GM12878 (cell line): Measurements from ENCODE around the gene PPP1R37. TPM values are rescaled to one million over a fixed set of nuclear protein-coding genes. Genes with fewer than 3 reads are reported as not detected.

Experiments used
- ATF7 ChIP-seq: fragments of 450-650 bp; IDR thresholded peaks from 2 replicates; pipeline ENCODE4 v1.6.1; 2016; ENCODE audit warnings: low read depth, mild to moderate bottlenecking
- EP300 ChIP-seq, 2 experiments: fragments of 150-350 bp in 1 of 2; IDR thresholded peaks; 2 replicates each; pipeline ENCODE4 v1.6.1; 2011 to 2012; ENCODE audit warnings: low read depth in 2 of 2, low read length in 2 of 2, borderline replicate concordance in 1 of 2, improper control_type of control experiment in 1 of 2, inconsistent platforms in 1 of 2; ENCODE audit not compliant: control insufficient read depth in 1 of 2
- JUNB ChIP-seq: IDR thresholded peaks from 2 replicates; pipeline ENCODE4 v1.6.1; 2016; ENCODE audit warnings: antibody characterized with exemption, mild to moderate bottlenecking
- MEF2B ChIP-seq: fragments of 450-650 bp; IDR thresholded peaks from 2 replicates; pipeline ENCODE4 v1.6.1; 2018; ENCODE audit warnings: mild to moderate bottlenecking, moderate library complexity; ENCODE audit not compliant: partially characterized antibody, poor library complexity, severe bottlenecking
- SIN3A ChIP-seq: IDR thresholded peaks from 2 replicates; pipeline ENCODE4 v1.6.1; 2012; ENCODE audit warnings: low read depth, low read length, improper control_type of control experiment
- SMC3 ChIP-seq: IDR thresholded peaks from 2 replicates; pipeline ENCODE4 v1.6.1; 2011; ENCODE audit warnings: low read length, improper control_type of control experiment, borderline replicate concordance
- TCF12 ChIP-seq: IDR thresholded peaks from 2 replicates; pipeline ENCODE4 v1.6.1; 2011; ENCODE audit warnings: low read depth, mild to moderate bottlenecking, low read length
- ZNF207 ChIP-seq: fragments of 450-650 bp; IDR thresholded peaks from 2 replicates; pipeline ENCODE4 v1.6.1; 2014; ENCODE audit warnings: antibody characterized with exemption, mild to moderate bottlenecking, borderline replicate concordance
- ZNF384 ChIP-seq: IDR thresholded peaks from 2 replicates; pipeline ENCODE4 v1.6.1; 2012; ENCODE audit warnings: low read depth, mild to moderate bottlenecking, low read length, improper control_type of control experiment, borderline replicate concordance
- polyA plus RNA-seq, 11 experiments: library from polyadenylated mRNA; depleted of rRNA in 4 of 11; unstranded in 6 of 11; stranded (reverse) in 5 of 11; fragments of >200 nt; fragmentation: Nextera tagmentation in 4 of 11; fragmentation: Illumina TruSeq in 1 of 11; extraction: Ambion mirVana in 4 of 11; extraction: Trizol in 1 of 11; gene quantifications; 1 replicate in 1 of 11; 2 replicates in 10 of 11; pipeline versions ENCODE4 v1.2.1 to v1.2.3, GENCODE V29; 2011 to 2016; ENCODE audit warnings: inconsistent platforms in 2 of 11, missing spikeins in 2 of 11, low read depth in 1 of 11
- total RNA-seq, 4 experiments: library from RNA; depleted of rRNA in 3 of 4; stranded (reverse); fragments of >200 nt in 3 of 4; fragmentation: Illumina TruSeq in 1 of 4; extraction: Trizol in 1 of 4; gene quantifications; 2 replicates each; pipeline versions ENCODE4 v1.2.1 to v1.2.3, GENCODE V29; 2013 to 2021
- TF ChIP-seq, protein P1 (sequence below): fragments of 450-650 bp; IDR thresholded peaks from 2 replicates; pipeline ENCODE4 v1.6.1; 2018; ENCODE audit warnings: borderline replicate concordance, mild to moderate bottlenecking; ENCODE audit not compliant: partially characterized antibody
- TF ChIP-seq, protein P2 (sequence below): fragments of 450-650 bp; formaldehyde crosslinking; IDR thresholded peaks from 2 replicates; pipeline ENCODE4 v1.4.0; 2020; ENCODE audit warnings: mild to moderate bottlenecking, moderate library complexity
- TF ChIP-seq, protein P3 (sequence below): fragments of 450-650 bp; conservative IDR thresholded peaks from 2 replicates; pipeline ENCODE4 v1.6.1; 2017; ENCODE audit warnings: mild to moderate bottlenecking, moderate library complexity
- TF ChIP-seq, protein P4 (sequence below): IDR thresholded peaks from 2 replicates; pipeline ENCODE4 v1.6.1; 2011; ENCODE audit warnings: mild to moderate bottlenecking, low read depth, low read length, moderate library complexity; ENCODE audit not compliant: insufficient replicate concordance
- TF ChIP-seq, protein P5 (sequence below): fragments of 450-650 bp; IDR thresholded peaks from 2 replicates; pipeline ENCODE4 v1.6.1; 2016; ENCODE audit warnings: mild to moderate bottlenecking
- TF ChIP-seq, protein P6 (sequence below): fragments of 450-650 bp; IDR thresholded peaks from 2 replicates; pipeline ENCODE4 v1.6.1; 2017; ENCODE audit warnings: borderline replicate concordance

PPP1R37 gene
- total and polyA plus RNA-seq, 10 of the 15 experiments (the other 5 are each of a cell fraction or from before 2014, with no cell fraction given): 0.09 to 21.3 (median 5.1) TPM; not detected in 1

DNA sequence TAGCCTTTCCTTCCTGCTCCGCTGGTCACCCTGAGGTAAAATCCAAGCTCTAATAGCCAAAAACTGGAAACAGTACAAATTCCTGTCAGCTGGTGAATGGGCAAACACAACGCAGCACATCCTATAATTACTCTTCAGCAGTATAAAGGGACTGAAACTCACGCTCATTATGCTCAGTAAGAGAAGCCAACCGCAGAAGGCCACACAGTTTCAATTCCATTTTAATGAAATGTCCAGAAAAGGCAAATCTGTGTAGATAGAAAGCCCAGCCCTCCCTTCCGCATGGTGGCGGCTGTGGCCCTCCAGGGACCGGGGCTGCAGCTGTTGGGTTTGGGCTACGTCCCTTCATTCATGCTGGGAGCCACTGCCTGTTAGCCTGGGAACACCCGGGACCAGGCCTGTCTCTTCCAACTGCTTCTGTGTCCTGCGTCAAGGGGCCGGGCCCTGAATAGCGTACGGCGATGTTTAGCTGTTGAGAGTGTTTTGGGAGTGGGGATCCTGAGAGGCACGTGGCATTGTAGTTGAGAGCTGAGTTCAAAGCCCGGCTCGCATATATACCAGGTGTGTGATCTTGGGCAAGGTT lies 44.3 kb downstream of the PPP1R37 start (continued):
- TF ChIP-seq, protein P1, sequence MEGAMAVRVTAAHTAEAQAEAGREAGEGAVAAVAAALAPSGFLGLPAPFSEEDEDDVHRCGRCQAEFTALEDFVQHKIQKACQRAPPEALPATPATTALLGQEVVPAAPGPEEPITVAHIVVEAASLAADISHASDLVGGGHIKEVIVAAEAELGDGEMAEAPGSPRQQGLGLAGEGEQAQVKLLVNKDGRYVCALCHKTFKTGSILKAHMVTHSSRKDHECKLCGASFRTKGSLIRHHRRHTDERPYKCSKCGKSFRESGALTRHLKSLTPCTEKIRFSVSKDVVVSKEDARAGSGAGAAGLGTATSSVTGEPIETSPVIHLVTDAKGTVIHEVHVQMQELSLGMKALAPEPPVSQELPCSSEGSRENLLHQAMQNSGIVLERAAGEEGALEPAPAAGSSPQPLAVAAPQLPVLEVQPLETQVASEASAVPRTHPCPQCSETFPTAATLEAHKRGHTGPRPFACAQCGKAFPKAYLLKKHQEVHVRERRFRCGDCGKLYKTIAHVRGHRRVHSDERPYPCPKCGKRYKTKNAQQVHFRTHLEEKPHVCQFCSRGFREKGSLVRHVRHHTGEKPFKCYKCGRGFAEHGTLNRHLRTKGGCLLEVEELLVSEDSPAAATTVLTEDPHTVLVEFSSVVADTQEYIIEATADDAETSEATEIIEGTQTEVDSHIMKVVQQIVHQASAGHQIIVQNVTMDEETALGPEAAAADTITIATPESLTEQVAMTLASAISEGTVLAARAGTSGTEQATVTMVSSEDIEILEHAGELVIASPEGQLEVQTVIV: no peak
- TF ChIP-seq, protein P2, sequence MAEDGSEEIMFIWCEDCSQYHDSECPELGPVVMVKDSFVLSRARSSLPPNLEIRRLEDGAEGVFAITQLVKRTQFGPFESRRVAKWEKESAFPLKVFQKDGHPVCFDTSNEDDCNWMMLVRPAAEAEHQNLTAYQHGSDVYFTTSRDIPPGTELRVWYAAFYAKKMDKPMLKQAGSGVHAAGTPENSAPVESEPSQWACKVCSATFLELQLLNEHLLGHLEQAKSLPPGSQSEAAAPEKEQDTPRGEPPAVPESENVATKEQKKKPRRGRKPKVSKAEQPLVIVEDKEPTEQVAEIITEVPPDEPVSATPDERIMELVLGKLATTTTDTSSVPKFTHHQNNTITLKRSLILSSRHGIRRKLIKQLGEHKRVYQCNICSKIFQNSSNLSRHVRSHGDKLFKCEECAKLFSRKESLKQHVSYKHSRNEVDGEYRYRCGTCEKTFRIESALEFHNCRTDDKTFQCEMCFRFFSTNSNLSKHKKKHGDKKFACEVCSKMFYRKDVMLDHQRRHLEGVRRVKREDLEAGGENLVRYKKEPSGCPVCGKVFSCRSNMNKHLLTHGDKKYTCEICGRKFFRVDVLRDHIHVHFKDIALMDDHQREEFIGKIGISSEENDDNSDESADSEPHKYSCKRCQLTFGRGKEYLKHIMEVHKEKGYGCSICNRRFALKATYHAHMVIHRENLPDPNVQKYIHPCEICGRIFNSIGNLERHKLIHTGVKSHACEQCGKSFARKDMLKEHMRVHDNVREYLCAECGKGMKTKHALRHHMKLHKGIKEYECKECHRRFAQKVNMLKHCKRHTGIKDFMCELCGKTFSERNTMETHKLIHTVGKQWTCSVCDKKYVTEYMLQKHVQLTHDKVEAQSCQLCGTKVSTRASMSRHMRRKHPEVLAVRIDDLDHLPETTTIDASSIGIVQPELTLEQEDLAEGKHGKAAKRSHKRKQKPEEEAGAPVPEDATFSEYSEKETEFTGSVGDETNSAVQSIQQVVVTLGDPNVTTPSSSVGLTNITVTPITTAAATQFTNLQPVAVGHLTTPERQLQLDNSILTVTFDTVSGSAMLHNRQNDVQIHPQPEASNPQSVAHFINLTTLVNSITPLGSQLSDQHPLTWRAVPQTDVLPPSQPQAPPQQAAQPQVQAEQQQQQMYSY (CRISPR knock-in tag): no peak
- TF ChIP-seq, protein P3, sequence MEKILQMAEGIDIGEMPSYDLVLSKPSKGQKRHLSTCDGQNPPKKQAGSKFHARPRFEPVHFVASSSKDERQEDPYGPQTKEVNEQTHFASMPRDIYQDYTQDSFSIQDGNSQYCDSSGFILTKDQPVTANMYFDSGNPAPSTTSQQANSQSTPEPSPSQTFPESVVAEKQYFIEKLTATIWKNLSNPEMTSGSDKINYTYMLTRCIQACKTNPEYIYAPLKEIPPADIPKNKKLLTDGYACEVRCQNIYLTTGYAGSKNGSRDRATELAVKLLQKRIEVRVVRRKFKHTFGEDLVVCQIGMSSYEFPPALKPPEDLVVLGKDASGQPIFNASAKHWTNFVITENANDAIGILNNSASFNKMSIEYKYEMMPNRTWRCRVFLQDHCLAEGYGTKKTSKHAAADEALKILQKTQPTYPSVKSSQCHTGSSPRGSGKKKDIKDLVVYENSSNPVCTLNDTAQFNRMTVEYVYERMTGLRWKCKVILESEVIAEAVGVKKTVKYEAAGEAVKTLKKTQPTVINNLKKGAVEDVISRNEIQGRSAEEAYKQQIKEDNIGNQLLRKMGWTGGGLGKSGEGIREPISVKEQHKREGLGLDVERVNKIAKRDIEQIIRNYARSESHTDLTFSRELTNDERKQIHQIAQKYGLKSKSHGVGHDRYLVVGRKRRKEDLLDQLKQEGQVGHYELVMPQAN: 0 out of 2 replicates have a peak, but pooled peaks have one; percentile 23
- TF ChIP-seq, protein P4, sequence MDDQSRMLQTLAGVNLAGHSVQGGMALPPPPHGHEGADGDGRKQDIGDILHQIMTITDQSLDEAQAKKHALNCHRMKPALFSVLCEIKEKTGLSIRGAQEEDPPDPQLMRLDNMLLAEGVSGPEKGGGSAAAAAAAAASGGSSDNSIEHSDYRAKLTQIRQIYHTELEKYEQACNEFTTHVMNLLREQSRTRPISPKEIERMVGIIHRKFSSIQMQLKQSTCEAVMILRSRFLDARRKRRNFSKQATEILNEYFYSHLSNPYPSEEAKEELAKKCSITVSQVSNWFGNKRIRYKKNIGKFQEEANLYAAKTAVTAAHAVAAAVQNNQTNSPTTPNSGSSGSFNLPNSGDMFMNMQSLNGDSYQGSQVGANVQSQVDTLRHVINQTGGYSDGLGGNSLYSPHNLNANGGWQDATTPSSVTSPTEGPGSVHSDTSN: no peak
- TF ChIP-seq ZNF384: no peak
- TF ChIP-seq ATF7: peak; percentile 59; the same call in 1 of the 2 replicates
- peak; percentile 95 for TF ChIP-seq MEF2B
- TF ChIP-seq, protein P5, sequence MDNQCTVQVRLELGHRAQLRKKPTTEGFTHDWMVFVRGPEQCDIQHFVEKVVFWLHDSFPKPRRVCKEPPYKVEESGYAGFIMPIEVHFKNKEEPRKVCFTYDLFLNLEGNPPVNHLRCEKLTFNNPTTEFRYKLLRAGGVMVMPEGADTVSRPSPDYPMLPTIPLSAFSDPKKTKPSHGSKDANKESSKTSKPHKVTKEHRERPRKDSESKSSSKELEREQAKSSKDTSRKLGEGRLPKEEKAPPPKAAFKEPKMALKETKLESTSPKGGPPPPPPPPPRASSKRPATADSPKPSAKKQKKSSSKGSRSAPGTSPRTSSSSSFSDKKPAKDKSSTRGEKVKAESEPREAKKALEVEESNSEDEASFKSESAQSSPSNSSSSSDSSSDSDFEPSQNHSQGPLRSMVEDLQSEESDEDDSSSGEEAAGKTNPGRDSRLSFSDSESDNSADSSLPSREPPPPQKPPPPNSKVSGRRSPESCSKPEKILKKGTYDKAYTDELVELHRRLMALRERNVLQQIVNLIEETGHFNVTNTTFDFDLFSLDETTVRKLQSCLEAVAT: peak; percentile 12
- no peak; the same call in 1 of the 2 replicates for TF ChIP-seq SIN3A
- TF ChIP-seq EP300 (IDR thresholded peaks at IDR 0.05; ENCODE audit: borderline replicate concordance in 1 of 2, control insufficient read depth in 1 of 2, low read depth in 2 of 2, low read length in 2 of 2): peak in 1 of 2 experiments; percentile 81; a peak in 2 of 4 replicates
- no peak for TF ChIP-seq JUNB
- peak; percentile 91; the same call in 1 of the 2 replicates for TF ChIP-seq TCF12
- TF ChIP-seq, protein P6, sequence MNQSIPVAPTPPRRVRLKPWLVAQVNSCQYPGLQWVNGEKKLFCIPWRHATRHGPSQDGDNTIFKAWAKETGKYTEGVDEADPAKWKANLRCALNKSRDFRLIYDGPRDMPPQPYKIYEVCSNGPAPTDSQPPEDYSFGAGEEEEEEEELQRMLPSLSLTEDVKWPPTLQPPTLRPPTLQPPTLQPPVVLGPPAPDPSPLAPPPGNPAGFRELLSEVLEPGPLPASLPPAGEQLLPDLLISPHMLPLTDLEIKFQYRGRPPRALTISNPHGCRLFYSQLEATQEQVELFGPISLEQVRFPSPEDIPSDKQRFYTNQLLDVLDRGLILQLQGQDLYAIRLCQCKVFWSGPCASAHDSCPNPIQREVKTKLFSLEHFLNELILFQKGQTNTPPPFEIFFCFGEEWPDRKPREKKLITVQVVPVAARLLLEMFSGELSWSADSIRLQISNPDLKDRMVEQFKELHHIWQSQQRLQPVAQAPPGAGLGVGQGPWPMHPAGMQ: no peak
- no peak for TF ChIP-seq ZNF207
- TF ChIP-seq SMC3: peak; percentile 27; the same call in 1 of the 2 replicates
